ENCODE results near the gene ST7.

Gene ST7

GRCh38 chr7:116980354-116980753 lies 27.1 kb downstream of the ST7 start:
- no peak for DNase-seq

- DNase-seq = no peak
Measured at GRCh38 chr7:116981939-116982338, 28.6 kb downstream of the ST7 start.

GRCh38 chr7:116984511-116984910 lies 31.2 kb downstream of the ST7 start:
- no peak for DNase-seq

GRCh38 chr7:116984917-116985316 lies 31.6 kb downstream of the ST7 start:
- no peak for DNase-seq

DNA sequence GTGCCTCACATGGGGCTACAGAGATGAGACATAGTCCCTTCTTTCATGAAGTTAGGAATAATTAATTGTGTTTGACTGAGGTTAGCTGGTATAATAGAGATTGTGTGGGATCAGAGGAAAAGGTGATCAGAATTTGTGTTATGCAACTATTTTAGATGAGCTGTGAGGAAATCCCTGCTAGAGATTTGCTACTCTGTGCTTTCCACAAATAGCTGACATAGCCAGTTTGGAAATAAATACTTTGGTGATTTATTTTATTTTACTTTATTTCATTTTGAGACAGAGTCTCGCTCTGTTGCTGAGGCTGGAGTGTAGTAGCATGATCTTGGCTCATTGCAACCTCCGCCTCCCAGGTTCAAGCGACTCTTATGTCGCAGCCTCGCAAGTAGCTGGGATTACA lies 32.3 kb downstream of the ST7 start:
- no peak for DNase-seq

DNA sequence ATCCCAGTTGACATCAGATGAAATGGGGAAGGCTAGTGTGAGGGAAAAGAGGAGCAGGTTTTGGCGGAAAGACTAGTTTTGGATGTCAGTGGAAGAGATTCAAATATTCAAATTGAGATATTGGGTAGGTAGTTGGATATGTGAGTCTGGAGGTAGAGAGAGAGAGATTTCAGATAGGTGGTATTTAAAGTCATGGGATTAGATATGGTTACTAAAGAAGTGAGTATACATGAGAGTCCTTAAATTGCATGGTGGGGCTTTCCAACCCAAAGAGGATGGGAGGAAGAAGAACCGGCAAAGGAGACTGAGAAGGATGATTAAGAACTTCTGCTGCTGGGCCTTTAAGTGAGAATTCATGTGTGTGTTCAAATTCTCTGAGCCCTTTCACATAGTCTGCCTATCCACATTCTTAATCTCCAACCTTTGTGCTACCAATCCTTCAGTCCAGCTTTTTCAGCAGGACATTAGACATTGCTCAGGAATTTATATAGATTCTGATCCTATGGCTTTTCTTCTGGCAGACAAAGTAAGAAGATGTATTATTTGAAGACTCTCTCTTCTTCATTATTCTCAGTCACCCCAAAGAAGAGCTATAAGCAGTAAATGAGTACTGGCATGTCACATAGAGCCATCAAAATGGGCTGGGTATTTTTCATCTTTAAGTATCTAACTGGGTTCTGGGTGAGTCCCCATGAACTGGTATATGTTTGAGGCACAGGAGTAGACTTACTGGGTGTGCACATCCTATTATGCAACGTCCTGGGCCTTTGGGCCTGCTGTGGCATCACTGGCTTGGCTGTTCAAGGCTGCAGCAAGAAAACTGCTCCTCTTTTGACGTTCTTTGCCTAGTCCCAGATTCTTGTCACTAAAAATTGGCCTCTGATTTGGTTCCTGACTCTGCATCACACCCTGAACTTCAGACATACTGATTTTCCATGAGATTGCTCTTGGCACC lies 33.6 kb downstream of the ST7 start:
- DNase-seq = no peak

DNA sequence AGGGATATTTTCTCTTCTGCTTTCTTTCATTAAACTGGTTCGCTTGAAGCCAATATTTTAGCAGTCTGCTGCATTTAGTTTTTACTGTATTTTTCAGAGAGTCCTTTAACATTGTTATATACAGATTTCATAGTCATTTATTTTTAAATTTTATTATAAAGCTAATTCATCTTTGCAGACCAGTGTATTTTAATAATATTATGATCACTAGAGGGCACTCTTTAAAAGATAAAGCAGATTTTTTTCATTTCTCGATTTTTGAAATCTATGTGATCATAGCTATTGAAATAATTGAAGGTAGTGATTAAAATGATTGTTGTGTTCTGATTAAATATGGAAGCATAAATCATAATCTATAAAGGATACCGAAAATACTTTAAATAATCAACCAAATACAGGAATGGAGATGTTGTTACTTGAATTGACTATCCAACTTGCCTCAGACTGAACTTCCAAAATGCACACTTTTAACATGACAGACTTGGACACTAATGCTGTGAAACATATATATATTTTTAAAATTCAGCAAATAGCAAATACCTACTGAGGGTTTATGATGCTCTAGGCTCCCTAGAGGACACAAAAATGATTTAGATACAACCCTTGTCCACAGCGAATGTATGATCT lies 35.2 kb downstream of the ST7 start:
- no peak for DNase-seq

DNA sequence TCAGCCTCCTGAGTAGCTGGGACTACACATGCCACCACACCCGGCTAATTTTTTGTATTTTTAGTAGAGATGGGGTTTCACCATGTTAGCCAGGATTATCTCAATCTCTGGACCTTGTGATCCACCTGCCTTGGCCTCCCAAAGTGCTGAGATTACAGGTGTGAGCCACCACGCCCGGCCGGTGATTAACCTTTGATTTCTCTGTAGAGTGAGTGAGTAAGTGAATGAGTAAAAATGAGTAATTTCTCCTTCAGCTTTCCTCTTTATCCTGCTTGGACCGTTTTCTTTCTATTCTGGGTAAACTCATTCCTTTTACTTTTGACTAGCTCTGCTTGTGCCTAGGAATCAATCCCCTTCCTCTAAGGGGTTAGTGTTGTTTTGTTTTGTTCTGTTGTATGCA lies 36.8 kb downstream of the ST7 start:
- no peak for DNase-seq

- DNase-seq = no peak
Measured at GRCh38 chr7:116991233-116991632, 37.9 kb downstream of the ST7 start.

- DNase-seq = no peak
Measured at GRCh38 chr7:116994611-116995010, 41.3 kb downstream of the ST7 start.

DNA sequence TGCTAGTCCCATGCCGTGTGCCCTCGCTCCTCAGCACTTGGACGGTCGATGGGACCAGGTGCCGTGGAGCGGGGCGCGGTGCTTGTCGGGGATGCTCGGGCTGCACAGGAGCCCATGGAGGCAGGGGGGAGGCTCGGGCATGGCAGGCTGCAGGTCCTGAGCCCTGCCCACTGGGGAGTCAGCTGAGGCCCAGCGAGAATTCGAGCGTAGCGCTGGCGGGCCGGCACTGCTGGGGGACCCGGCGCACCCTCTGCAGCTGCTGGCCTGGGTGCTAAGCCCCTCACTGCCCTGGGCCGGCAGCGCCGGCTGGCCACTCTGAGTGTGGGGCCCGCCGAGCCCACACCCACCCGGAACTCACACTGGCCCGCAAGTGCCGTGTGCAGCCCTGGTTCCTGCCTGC lies 44.7 kb downstream of the ST7 start:
- DNase-seq = no peak

GRCh38 chr7:116998567-116999175 lies 45.4 kb downstream of the ST7 start:
- DNase-seq = no peak

DNA sequence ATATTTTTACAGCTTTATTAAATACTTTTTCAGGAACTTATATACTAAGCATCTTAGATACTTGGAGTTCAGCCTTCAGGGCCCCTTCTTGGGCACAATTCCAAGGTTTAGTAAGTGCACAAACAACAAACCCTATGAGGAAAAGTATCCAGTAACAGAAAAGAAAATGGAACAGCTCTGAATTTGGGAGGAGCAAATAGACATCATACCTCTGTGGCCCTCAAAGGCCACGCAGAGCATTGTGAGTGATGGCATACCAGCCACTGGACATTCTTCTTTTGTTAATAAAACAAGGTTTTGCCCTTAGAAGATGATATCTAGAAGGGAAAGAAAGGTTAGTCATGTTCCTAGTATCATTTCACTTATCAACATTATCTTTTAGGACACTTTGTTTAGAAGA lies 46.0 kb downstream of the ST7 start:
- DNase-seq = no peak

DNA sequence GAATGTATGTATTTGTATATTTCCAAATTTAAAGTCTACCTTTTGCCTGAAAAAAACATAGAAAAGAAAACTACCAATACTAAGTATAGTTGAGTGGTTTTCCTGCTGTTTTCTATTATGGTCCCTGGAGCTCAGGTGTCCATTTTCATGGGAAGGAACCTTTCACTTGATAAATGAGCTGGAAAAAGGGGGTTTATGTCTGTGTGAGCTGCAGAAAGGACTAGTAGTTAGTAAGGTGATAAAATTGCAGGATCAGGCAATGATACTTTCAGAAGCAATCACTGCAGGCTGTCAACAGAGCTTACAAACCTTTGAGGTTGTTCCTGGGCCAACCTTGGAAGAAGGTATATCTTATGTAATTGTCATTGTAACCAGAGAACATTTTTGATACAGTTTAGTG lies 48.0 kb downstream of the ST7 start:
- no peak for DNase-seq

- DNase-seq = no peak
Measured at GRCh38 chr7:117004899-117005298, 51.6 kb downstream of the ST7 start.

DNA sequence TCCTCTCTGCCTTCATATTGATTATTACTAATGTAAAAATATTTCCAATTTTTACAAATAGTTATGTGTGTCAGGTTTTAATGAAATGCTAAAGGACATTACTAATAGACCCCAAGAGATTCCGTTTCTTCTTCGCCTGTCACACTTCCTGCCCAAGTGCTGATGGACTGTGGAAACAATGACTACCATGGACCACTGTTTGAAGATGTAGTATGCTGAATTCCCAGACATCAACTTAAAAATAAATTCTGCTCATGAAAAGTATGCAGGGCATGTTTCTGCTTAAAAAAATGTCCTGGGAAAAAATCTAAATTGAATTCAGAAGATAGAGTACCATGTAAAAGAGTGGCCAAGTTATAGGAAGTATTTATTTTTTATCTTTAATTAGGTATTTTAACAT lies 52.1 kb downstream of the ST7 start:
- DNase-seq = no peak

DNA sequence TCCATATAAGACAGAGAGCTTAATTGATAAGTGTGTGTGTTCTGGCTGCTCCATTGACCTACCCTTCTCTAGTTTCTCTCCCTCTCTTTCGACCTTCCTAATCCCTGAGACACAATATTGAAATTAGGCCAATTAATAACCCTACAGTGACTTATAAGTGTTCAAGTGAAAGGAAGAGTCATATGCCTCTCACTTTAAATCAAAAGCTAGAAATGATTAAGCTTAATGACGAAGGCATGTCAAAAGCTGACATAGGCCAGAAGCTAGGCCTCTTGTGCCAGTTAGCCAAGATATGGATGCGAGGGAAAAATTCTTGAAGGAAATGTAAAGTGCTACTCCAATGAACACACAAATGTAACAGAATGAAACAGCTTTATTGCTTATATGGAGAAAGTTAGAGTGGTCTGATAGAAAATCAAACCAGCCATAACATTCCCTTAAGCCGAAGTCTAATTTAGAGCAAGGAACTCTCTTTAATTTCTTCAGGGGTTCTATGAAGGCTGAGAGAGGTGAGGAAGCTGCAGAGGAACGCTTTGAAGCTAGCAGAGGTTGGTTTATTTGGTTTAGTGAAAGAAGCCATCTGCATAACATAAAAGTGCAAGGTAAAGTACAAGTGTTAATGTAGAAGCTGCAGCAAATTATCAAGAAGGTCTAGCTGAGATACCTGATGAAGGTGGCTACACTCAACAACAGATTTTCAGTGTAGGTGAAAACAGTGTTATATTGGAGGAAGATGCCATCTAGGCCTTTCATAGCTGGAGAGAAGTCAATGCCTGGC lies 53.8 kb downstream of the ST7 start:
- no peak for DNase-seq

DNA sequence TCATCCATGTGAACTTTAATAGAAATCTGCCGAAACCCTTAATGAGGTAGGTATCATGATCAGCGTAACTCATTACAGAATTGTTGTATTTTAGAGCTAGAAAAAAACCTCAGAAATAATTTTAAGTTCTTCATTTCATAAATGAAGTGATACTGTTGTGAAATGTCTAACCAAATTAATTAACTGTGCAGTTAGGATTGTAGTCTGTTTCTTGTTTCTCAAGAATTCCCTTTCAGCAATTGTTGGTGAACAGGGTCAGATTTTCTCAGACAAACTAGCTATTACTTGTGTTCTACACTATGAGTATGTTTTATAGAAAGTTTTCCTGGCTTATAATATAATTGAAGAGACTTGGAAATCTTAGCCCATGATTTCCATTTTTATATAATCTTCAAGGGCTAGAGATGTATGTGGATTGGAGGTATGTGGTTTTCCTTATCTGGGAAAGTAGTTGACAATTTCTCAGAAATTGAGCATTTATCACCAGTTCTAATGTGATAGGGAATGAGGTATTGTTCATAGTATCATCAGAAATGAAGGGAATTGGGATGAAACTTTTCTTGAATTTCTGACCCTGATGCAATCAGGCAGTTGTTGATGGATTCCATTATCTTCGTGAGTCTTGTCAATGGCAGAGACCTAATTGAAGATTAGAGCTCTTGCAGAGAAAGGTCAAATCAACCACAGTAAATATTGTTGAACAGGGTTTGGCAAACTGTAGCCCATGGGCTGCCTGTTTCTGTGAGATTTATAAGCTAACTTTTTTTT lies 55.0 kb downstream of the ST7 start:
- no peak for DNase-seq

- no peak for DNase-seq
Measured at GRCh38 chr7:117008886-117009531, 55.7 kb downstream of the ST7 start.

DNA sequence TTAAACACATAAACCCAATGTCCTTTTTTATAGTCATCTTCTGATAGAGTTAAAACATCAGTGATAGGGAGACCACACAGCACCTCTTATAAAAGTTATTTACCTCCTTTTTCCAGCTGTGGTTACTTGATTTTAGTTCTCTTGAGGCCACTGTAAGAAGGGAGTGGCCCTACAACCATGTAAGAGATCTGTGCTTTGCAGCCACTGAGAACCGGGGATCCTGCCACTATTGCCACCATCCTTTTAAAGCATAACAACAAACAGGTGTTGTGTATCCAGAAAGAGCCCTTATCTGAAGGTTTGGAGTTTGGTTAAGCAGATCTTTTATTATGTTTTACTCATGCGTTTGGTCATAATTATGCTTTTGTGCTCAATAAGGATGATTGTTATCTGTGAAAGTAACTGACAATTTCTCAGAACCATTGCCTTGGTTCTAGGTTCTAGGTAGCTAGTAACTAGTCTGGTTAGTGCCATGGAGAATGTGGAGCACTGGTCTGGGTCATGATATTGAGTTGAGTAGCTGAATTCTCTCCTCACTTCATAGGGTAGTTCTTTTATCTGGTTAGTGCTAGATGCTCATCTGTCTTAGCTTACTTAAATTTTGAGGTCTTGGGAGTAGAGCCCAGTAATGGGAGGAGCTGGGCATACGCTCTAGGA lies 56.5 kb downstream of the ST7 start:
- no peak for DNase-seq
